GM13977 (cell line): ENCODE results near the gene ADAM10.

Experiments
- DNase-seq: peaks from one replicate; pipeline ENCODE4 v3.0.0; 2012; ENCODE audit warnings: low spot score
- in situ Hi-C: fragments of 300-500 bp; cut with MboI; formaldehyde crosslinking; loops from one replicate; pipeline ENCODE4 v1.12.0; 2022; ENCODE audit warnings: low sequenced_read_pairs, low pct_unique_long_range_greater_than_20kb, mixed read lengths, inconsistent platforms; ENCODE audit not compliant: unreplicated experiment
- TF ChIP-seq, protein P1 (sequence below): IDR thresholded peaks from 2 replicates; pipeline ENCODE4 v1.5.1; 2012; ENCODE audit warnings: mild to moderate bottlenecking, control low read depth; ENCODE audit not compliant: insufficient read depth; ENCODE audit errors: extremely low read depth, missing control alignments

ADAM10 gene

DNA sequence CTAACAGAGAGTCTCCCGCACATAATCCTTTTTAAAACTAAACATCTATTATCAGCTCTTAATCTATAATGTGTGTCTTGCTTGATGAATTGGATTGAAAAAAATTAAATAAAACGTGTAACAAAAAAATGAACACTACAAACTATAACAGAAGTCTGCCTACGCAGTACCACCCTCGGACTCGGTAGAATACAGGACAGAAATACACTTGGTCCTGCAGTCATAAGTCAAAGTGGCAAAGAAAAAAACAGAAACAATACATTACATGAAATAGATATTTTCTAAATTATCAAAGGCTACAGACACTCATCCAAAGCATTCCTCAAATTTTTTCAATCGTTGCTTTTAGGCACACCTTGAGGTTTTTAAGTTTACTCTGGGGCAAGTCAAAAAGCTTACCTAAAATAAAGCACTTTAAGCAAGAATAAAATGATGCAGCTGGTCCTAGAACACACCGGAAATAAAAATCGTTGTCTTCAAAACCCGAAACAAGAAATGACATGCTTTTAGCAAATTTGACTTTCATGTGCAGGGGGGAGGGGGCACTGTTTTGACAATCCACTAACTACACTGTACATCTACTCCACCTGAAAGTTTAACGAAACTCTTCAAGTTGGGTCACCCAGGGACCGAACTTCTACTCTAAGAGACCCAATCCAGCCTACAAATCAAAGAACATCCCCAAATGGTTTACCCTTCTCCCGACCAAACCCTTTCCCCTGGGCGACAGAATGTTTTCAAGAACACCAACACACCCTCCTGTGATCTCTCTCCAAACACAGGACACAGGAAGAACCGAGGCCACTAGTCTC is 1.3 kb downstream of the ADAM10 start:
- peak; percentile 43 for DNase-seq
- in situ Hi-C loops, result no loop called here

GRCh38 chr15:58746174-58746573 is 3.3 kb downstream of the ADAM10 start:
- no peak for DNase-seq
- in situ Hi-C loops, result no loop called here
- TF ChIP-seq, protein P1, sequence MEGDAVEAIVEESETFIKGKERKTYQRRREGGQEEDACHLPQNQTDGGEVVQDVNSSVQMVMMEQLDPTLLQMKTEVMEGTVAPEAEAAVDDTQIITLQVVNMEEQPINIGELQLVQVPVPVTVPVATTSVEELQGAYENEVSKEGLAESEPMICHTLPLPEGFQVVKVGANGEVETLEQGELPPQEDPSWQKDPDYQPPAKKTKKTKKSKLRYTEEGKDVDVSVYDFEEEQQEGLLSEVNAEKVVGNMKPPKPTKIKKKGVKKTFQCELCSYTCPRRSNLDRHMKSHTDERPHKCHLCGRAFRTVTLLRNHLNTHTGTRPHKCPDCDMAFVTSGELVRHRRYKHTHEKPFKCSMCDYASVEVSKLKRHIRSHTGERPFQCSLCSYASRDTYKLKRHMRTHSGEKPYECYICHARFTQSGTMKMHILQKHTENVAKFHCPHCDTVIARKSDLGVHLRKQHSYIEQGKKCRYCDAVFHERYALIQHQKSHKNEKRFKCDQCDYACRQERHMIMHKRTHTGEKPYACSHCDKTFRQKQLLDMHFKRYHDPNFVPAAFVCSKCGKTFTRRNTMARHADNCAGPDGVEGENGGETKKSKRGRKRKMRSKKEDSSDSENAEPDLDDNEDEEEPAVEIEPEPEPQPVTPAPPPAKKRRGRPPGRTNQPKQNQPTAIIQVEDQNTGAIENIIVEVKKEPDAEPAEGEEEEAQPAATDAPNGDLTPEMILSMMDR, result no peak

More for the DNA sequence above, 1.3 kb downstream of the ADAM10 start:
- TF ChIP-seq, protein P1, result no peak

- TF ChIP-seq, protein P1, result no peak
- no peak for DNase-seq
- in situ Hi-C loops, result no loop called here
Observed at GRCh38 chr15:58742819-58743502, 6.5 kb downstream of the ADAM10 start.

DNA sequence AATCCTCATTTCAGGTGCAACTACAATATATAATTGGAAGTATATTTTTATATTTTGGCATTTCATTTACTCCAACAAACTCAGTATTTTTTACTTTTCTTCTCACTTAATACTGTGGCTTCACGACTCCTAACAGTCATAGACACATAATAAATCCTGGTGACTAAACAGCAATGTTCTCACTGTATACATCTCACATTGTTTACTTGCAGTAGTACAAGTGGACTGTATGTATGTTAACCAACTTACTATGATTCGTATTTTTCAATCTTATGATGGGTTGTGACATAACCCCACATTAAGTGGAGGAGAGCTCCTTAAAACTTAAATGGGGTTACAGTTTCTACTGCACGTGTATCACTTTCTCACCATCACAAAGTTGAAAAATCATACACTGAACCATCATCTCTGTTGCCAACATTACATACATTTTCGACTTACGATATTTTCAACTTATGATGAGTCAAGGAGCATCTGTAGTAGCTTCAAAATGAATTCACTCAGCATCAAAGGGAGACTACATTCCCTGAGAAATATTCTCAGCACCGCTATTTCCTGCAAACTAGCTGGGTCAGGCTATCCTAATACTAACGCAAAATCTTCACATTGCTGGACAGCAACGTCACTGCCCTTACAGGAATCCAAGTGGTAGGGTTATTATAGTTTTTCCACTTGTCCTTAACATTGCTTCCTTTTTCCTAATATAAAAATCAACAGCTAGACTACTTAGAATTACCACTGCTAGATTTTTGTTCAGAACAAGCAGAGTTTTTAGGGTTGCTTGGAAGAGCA is 7.3 kb downstream of the ADAM10 start:
- in situ Hi-C loops, result no loop called here
- no peak for DNase-seq
- TF ChIP-seq, protein P1, result no peak

- DNase-seq, result no peak
- TF ChIP-seq, protein P1, result no peak
- in situ Hi-C loops, result no loop called here
Observed at GRCh38 chr15:58741032-58741431, 8.5 kb downstream of the ADAM10 start.

DNA sequence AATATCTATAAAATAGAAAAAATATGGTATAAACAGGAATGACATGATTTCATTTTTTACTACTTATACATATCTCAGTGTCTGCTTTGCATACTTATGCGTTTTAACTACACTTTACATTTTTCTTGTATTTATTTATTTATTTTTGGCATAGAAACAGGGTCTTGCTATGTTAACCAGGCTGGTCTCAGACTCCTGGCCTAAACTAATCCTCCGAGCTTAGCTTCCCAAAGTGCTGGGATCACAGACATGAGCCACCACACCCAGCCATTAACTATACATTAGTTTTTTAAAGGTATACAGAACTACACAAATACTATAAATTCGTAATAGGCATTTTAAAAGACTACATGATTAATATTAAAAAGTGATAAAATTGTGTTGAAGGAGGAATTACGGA is 9.1 kb downstream of the ADAM10 start:
- in situ Hi-C loops, result no loop called here
- TF ChIP-seq, protein P1, result no peak
- DNase-seq, result no peak
